DOHH2 (cell line): ENCODE results near the gene GRB10.

ENCODE experiments used
- H3F3A ChIP-seq: fragments of 200-600 bp; sonication (generic), shearing (Covaris generic); 2 replicates; pipeline ENCODE4 v1.6.0; 2016; ENCODE audit warnings: antibody characterized with exemption, mild to moderate bottlenecking; ENCODE audit not compliant: control insufficient read depth, insufficient read depth
- H3K27ac ChIP-seq: fragments of 200-600 bp; sonication (generic); 2 replicates; pipeline ENCODE4 v1.5.1; 2014; ENCODE audit warnings: low read depth, mild to moderate bottlenecking, low read length, moderate library complexity
- H3K27me3 ChIP-seq: fragments of 200-600 bp; sonication (generic); 2 replicates; pipeline ENCODE4 v1.6.1; 2014; ENCODE audit warnings: mild to moderate bottlenecking, low read length, mixed read lengths; ENCODE audit not compliant: control insufficient read depth
- H3K36me3 ChIP-seq: fragments of 200-600 bp; sonication (generic); 2 replicates; pipeline ENCODE4 v1.6.1; 2014; ENCODE audit warnings: mild to moderate bottlenecking, low read length, moderate library complexity, mixed read lengths; ENCODE audit not compliant: control insufficient read depth
- H3K4me1 ChIP-seq: fragments of 200-600 bp; sonication (generic); 2 replicates; pipeline ENCODE4 v1.6.1; 2014; ENCODE audit warnings: mild to moderate bottlenecking, low read length, mixed read lengths; ENCODE audit not compliant: control insufficient read depth
- H3K4me2 ChIP-seq: fragments of 200-600 bp; sonication (generic); 2 replicates; pipeline ENCODE4 v1.6.0; 2014; ENCODE audit warnings: mild to moderate bottlenecking, low read length, moderate library complexity
- H3K4me3 ChIP-seq: fragments of 200-600 bp; sonication (generic); 2 replicates; pipeline ENCODE4 v1.5.1; 2014; ENCODE audit warnings: mild to moderate bottlenecking, low read length, mixed read lengths
- H3K79me2 ChIP-seq: fragments of 200-600 bp; sonication (generic); 2 replicates; pipeline ENCODE4 v1.6.1; 2014; ENCODE audit warnings: mild to moderate bottlenecking, low read length, mixed read lengths; ENCODE audit not compliant: control insufficient read depth
- H3K9me2 ChIP-seq: fragments of 200-600 bp; sonication (generic); replicated peaks from 2 replicates; pipeline ENCODE4 v1.6.1; 2014; ENCODE audit warnings: mild to moderate bottlenecking, low read length, mixed read lengths; ENCODE audit not compliant: control insufficient read depth
- H3K9me3 ChIP-seq: fragments of 200-600 bp; sonication (generic); 2 replicates; pipeline ENCODE4 v1.6.1; 2014; ENCODE audit warnings: antibody characterized with exemption, low read length, mixed read lengths; ENCODE audit not compliant: control insufficient read depth, insufficient read depth
- H4K20me1 ChIP-seq: fragments of 200-600 bp; sonication (generic); 2 replicates; pipeline ENCODE4 v1.6.0; 2014; ENCODE audit warnings: low read depth, mild to moderate bottlenecking, antibody characterized with exemption, low read length, moderate library complexity; ENCODE audit not compliant: control insufficient read depth, insufficient read depth
- CTCF ChIP-seq: fragments of 200-600 bp; sonication (generic); IDR thresholded peaks from one replicate; pipeline ENCODE4 v1.5.1; 2014; ENCODE audit warnings: antibody characterized with exemption, mild to moderate bottlenecking, low read depth, low read length; ENCODE audit not compliant: poor library complexity, severe bottlenecking
- EZH2phosphoT487 ChIP-seq: fragments of 200-600 bp; sonication (generic); IDR thresholded peaks from 2 replicates; pipeline ENCODE4 v1.6.1; 2017; ENCODE audit warnings: borderline replicate concordance, mild to moderate bottlenecking, antibody characterized with exemption, low read length, moderate library complexity, mixed read lengths

Gene GRB10

GRCh38 chr7:50678586-50678985 is 104.1 kb downstream of the GRB10 start:
- TF ChIP-seq CTCF (no peak), EZH2phosphoT487 (no peak)
- Histone ChIP-seq H3K9me2 (no peaks in the 10 kb centered on the region), H3K27me3 (peaks cover 19% of the 10 kb centered on the region), H3K27ac (no peak overlapping the region), H4K20me1 (no peaks in the 10 kb centered on the region), H3K79me2 (no peaks in the 10 kb centered on the region), H3F3A (no peaks in the 10 kb centered on the region), H3K9me3 (no peaks in the 10 kb centered on the region), H3K4me3 (no peak overlapping the region), H3K36me3 (no peaks in the 10 kb centered on the region), H3K4me1 (0 out of 2 replicates have a peak, but pooled peaks cover 4% of the 10 kb centered on the region), H3K4me2 (no peak overlapping the region)

GRCh38 chr7:50677638-50677996 is 105.1 kb downstream of the GRB10 start:
- no peak overlapping the region for H3K4me2 ChIP-seq
- 0 out of 2 replicates have a peak, but pooled peaks cover 4% of the 10 kb centered on the region for H3K4me1 ChIP-seq
- H4K20me1 ChIP-seq, result no peaks in the 10 kb centered on the region
- no peaks in the 10 kb centered on the region for H3K9me2 ChIP-seq
- H3K36me3 ChIP-seq, result no peaks in the 10 kb centered on the region
- no peak overlapping the region for H3K4me3 ChIP-seq
- H3K79me2 ChIP-seq, result no peaks in the 10 kb centered on the region
- no peaks in the 10 kb centered on the region for H3F3A ChIP-seq
- H3K27me3 ChIP-seq, result peaks cover 19% of the 10 kb centered on the region
- no peaks in the 10 kb centered on the region for H3K9me3 ChIP-seq
- TF ChIP-seq EZH2phosphoT487, result no peak
- no peak for TF ChIP-seq CTCF
- H3K27ac ChIP-seq, result no peak overlapping the region

GRCh38 chr7:50676740-50677637 is 105.7 kb downstream of the GRB10 start:
- Histone ChIP-seq H3K4me1 (0 out of 2 replicates have a peak, but pooled peaks cover 4% of the 10 kb centered on the region), H3F3A (no peaks in the 10 kb centered on the region), H3K36me3 (no peaks in the 10 kb centered on the region), H3K79me2 (no peaks in the 10 kb centered on the region), H3K4me3 (no peak overlapping the region), H3K9me2 (no peaks in the 10 kb centered on the region), H3K27me3 (peaks cover 19% of the 10 kb centered on the region), H3K4me2 (no peak overlapping the region), H4K20me1 (no peaks in the 10 kb centered on the region), H3K27ac (no peak overlapping the region), H3K9me3 (no peaks in the 10 kb centered on the region)
- no peak for TF ChIP-seq CTCF
- TF ChIP-seq EZH2phosphoT487, result no peak
